Natural killer cell (primary cell): ENCODE data around the gene RNF20. TPM values are rescaled to one million over a fixed set of nuclear protein-coding genes. Genes with fewer than 3 reads are reported as not detected.

Experiments used
- ATAC-seq, 3 donors: fragments of 150-1000 bp in 2 of 3; fragments of 200-7000 bp in 1 of 3; cut with Tn5 transposase; 1 replicate in 1 of 3; 2 replicates in 2 of 3; pipeline ENCODE4 v1.10.0; 2021; ENCODE audit warnings: mild to moderate bottlenecking in 2 of 3, moderate library complexity in 2 of 3
- DNase-seq, 2 donors: peaks; one replicate each; pipeline versions ENCODE4 v3.0.0 to v3.0.0-alpha.2; 2013 to 2021; ENCODE audit warnings: mixed read lengths in 1 of 2
- H3K27ac ChIP-seq: one replicate; pipeline ENCODE4 v1.5.1; 2013; ENCODE audit warnings: mild to moderate bottlenecking, low read length
- H3K27me3 ChIP-seq: one replicate; pipeline ENCODE4 v1.6.1; 2013; ENCODE audit warnings: low read length; ENCODE audit not compliant: control insufficient read depth, insufficient read depth
- H3K36me3 ChIP-seq: one replicate; pipeline ENCODE4 v1.6.1; 2013; ENCODE audit warnings: low read length; ENCODE audit not compliant: control insufficient read depth, insufficient read depth
- H3K4me1 ChIP-seq: one replicate; pipeline ENCODE4 v1.6.1; 2013; ENCODE audit warnings: low read length; ENCODE audit not compliant: control insufficient read depth, insufficient read depth
- H3K4me3 ChIP-seq: one replicate; pipeline ENCODE4 v1.5.1; 2013; ENCODE audit warnings: low read length
- H3K9me3 ChIP-seq: one replicate; pipeline ENCODE4 v1.6.1; 2013; ENCODE audit warnings: low read length; ENCODE audit not compliant: control insufficient read depth, insufficient read depth
- H3K27ac Mint-ChIP-seq, 2 donors: one replicate each; pipeline ENCODE4 v1.8.0; 2022; ENCODE audit warnings: mild to moderate bottlenecking in 2 of 2, mixed read lengths in 2 of 2, moderate library complexity in 1 of 2
- H3K27me3 Mint-ChIP-seq, 2 donors: one replicate each; pipeline ENCODE4 v1.8.0; 2022; ENCODE audit warnings: low read depth in 2 of 2, mixed read lengths in 2 of 2
- H3K36me3 Mint-ChIP-seq: one replicate; pipeline ENCODE4 v1.8.0; 2022; ENCODE audit warnings: mixed read lengths
- H3K4me1 Mint-ChIP-seq, 2 donors: one replicate each; pipeline ENCODE4 v1.8.0; 2022; ENCODE audit warnings: mixed read lengths in 2 of 2
- H3K4me3 Mint-ChIP-seq: one replicate; pipeline ENCODE4 v1.8.0; 2022; ENCODE audit warnings: mild to moderate bottlenecking, moderate library complexity, mixed read lengths
- H3K9me3 Mint-ChIP-seq, 2 donors: one replicate each; pipeline ENCODE4 v1.8.0; 2022; ENCODE audit warnings: mixed read lengths in 2 of 2
- CTCF ChIP-seq: fragments of 200-600 bp; IDR thresholded peaks from one replicate; pipeline ENCODE4 v1.8.0; 2022; ENCODE audit warnings: antibody characterized with exemption
- WGBS: methylation state at CpG from one replicate; pipeline ENCODE4 v1.1.7; 2013; ENCODE audit warnings: missing lambda C conversion rate; ENCODE audit not compliant: insufficient coverage; 5-methylcytosine and 5-hydroxymethylcytosine counted together
- intact Hi-C: fragments of 100-400 bp; cut with micrococcal nuclease; formaldehyde crosslinking; loops from one replicate; pipeline ENCODE4 v1.14.2; 2022
- total RNA-seq, 4 donors: library from RNA; stranded (reverse); fragments of 120-200 nt in 1 of 4; gene quantifications; one replicate each; pipeline versions ENCODE4 v1.2.3 to v1.2.4, GENCODE V29; 2013 to 2022

Gene RNF20
- 10 to 100 TPM; 35.5 to 44.2 (median 42.5) TPM for total RNA-seq
- 32.0 TPM for total RNA-seq (2013)

- H3K4me3 Mint-ChIP-seq: peak within 1 kb of the TSS; percentile 93
- peaks cover 0 to 4% of the 10 kb centered on the region in 2 donors for H3K27me3 Mint-ChIP-seq
- H3K9me3 ChIP-seq: no peaks in the 10 kb centered on the region
- DNase-seq: peak; percentile 99
- H3K27ac Mint-ChIP-seq: peak within 1 kb of the TSS; percentile 96
- no peak for TF ChIP-seq CTCF
- peaks cover 15% of the 10 kb centered on the region for H3K4me1 ChIP-seq
- peaks cover 25% of the 10 kb centered on the region for H3K36me3 ChIP-seq
- peak within 1 kb of the TSS; percentile 98 for H3K27ac ChIP-seq
- no peaks in the 10 kb centered on the region for H3K36me3 Mint-ChIP-seq
- H3K27me3 ChIP-seq: no peaks in the 10 kb centered on the region
- ATAC-seq: peak; percentile 90 to 97 (median 94)
- peaks cover 12 to 16% of the 10 kb centered on the region in 2 donors for H3K4me1 Mint-ChIP-seq
- intact Hi-C loops: loop anchor here (1.0 to 10.0 kb wide), 2 partner anchors 135 to 819 kb away; partner anchors contain the start of genes MRPL50 and ZNF189
- no peaks in the 10 kb centered on the region for H3K9me3 Mint-ChIP-seq
- under 1% methylated on average over 45 of the region's 45 CpGs for WGBS
- peak within 1 kb of the TSS; percentile 88 for H3K4me3 ChIP-seq
These were observed at the start of gene RNF20 for GRCh38 chr9:101533334-101534204. TSS of gene RNF20 (plus strand) at chr9:101533853. CDS start at chr9:101535424, 1,571 bp downstream.

GRCh38 chr9:101484046-101484445, 49.6 kb upstream of the RNF20 start:
- no peaks in the 10 kb centered on the region for H3K36me3 Mint-ChIP-seq
- ATAC-seq (no peak), DNase-seq (no peak)
- H3K27ac Mint-ChIP-seq: no peak overlapping the region
- H3K36me3 ChIP-seq: no peaks in the 10 kb centered on the region
- no peak overlapping the region for H3K4me3 Mint-ChIP-seq
- no peaks in the 10 kb centered on the region for H3K9me3 Mint-ChIP-seq
- TF ChIP-seq CTCF: no peak
- no peaks in the 10 kb centered on the region for H3K9me3 ChIP-seq
- no peaks in the 10 kb centered on the region for H3K4me1 ChIP-seq
- H3K27ac ChIP-seq: no peak overlapping the region
- H3K4me1 Mint-ChIP-seq: no peaks in the 10 kb centered on the region
- whole genome bisulfite sequencing: no CpG with 5 or more reads among the region's 1 CpG
- intact Hi-C loops: no loop called here
- H3K27me3 ChIP-seq: peaks cover 5% of the 10 kb centered on the region
- H3K4me3 ChIP-seq: no peak overlapping the region
- H3K27me3 Mint-ChIP-seq: peaks cover 43 to 48% of the 10 kb centered on the region in 2 donors

GRCh38 chr9:101485924-101486692, 47.5 kb upstream of the RNF20 start:
- intact Hi-C loops: no loop called here
- ATAC-seq: no peak
- Histone ChIP-seq H3K36me3 (no peaks in the 10 kb centered on the region), H3K27me3 (peaks cover 5% of the 10 kb centered on the region), H3K27ac (no peak overlapping the region), H3K9me3 (no peaks in the 10 kb centered on the region), H3K4me3 (no peak overlapping the region), H3K4me1 (no peaks in the 10 kb centered on the region)
- TF ChIP-seq CTCF: no peak
- DNase-seq: no peak
- Mint-ChIP-seq H3K27ac (no peak overlapping the region), H3K4me3 (no peak overlapping the region), H3K36me3 (no peaks in the 10 kb centered on the region), H3K27me3 (peaks cover 40 to 44% of the 10 kb centered on the region in 2 donors), H3K9me3 (no peaks in the 10 kb centered on the region), H3K4me1 (no peaks in the 10 kb centered on the region)
- WGBS: 5% methylated on average over 61 of the region's 61 CpGs
